GM21723 (cell line): ENCODE measurements around the gene BCKDHA.
"Not testable (repeated sequence)": the region's sequence is repeated elsewhere in the genome, so short reads cannot be mapped to it uniquely, and the experiment has no call there.

Experiments used
- ATAC-seq: cut with Tn5 transposase; IDR thresholded peaks from one replicate; pipeline ENCODE4 v1.9.1; 2021; ENCODE audit warnings: mild to moderate bottlenecking, moderate library complexity; ENCODE audit not compliant: unreplicated experiment

Gene BCKDHA

GRCh38 chr19:41364524-41365391, 32.9 kb upstream of the BCKDHA start:
- ATAC-seq: no peak

GRCh38 chr19:41366089-41366488, 31.5 kb upstream of the BCKDHA start:
- ATAC-seq: no peak

DNA sequence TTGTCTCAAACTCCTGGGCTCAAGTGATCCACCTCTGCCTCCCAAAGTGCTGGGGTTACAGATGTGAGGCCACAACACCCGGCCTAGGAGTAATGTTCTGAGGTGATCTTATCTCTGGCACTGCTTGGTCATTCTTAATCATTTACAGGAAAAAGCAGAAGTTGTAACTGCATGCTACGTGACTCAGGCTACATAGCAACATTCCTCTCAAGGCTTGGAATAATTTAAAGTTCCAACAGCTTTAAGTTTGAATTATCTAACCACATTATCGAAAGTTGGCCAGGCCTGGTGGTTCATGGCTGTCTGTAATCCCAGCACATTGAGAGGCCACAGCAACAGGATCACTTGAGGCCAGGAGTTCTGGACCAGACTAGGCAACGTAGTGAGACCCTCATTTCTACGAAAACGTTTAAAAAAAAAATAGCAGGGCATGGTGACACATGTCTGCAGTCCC, 29.7 kb upstream of the BCKDHA start:
- no peak for ATAC-seq

- no peak for ATAC-seq
Observed at GRCh38 chr19:41369769-41370168, 27.8 kb upstream of the BCKDHA start.

GRCh38 chr19:41371119-41371518, 26.5 kb upstream of the BCKDHA start:
- not testable (repeated sequence) for ATAC-seq

DNA sequence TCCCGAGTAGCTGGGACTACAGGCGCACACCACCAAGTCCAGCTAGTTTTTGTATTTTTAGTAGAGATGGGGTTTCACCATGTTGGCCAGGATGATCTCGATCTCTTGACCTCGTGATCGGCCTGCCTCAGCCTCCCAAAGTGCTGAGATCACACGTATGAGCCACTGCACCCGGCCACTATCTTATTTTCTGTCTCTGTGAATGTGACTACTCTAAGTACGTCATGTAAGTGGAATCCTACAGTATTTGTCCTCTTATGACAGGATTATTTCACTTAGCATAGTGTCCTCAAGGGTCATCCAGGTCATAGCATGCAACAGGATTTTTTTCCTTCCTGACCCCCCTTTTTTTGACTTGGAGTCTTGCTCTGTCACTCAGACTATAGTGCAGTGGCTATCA, 26.1 kb upstream of the BCKDHA start:
- no peak for ATAC-seq

DNA sequence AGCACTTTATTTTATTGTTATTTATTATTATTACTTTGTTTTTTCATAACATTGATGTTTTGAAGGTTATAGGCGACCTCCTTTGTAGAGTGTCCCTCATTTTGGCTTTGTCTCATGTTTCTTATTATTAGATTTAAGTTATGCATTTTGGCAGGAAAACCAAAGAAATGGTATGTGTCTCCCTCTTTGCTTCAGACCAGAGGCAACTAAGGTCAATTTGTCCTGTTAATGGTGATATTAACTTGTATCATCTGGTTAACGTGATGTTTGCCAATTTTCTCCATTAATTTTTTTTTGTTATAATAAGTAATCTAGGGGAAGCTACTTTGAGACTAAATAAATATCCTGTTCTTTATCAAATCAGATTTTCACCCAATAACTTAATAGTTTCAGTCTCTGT, 25.1 kb upstream of the BCKDHA start:
- no peak for ATAC-seq

- ATAC-seq: no peak
Observed at GRCh38 chr19:41373993-41374392, 23.6 kb upstream of the BCKDHA start.

DNA sequence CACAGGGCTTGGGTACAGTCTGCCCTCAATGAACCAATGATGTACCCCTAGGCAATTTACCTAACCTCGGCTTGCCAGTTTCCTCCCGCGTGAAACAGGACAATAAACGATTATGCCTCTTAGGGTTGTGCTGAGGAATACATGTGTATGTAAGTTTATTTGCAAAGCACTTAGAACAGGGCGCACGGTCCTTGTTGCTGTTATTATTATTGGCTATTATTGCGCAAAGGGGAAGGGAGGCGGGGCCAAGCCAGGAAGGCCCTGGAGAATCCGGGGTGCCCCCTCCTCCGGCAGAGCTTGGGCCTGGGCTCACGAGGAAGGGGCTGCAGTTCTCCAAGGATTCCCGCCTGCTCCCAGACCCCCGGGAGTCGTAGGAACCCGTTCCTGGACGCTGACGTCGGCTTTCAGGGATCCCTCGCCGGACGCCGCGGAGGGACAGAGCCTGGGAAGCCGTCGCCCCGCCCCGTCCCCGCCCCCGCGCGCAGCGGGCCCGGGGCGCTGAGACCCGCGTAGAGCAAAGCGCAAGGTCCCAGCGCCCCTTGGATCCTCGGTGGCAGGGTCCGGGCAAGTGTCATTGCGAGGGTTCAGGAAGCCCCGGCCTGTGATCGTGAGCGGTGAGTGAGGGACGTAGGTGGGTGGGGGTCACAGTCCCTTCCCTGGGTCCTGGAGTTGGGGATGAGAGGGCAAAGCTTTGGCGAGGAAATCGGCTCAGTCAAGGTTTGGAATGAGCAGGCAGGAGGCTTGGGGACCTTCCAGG, 21.2 kb upstream of the BCKDHA start, which contains the start of gene TMEM91:
Gene TMEM91, plus strand, starts transcription at position 293 of the 757 bp plus-strand sequence. CDS start 1,777 bp downstream, outside the sequence.
- ATAC-seq: no peak

- ATAC-seq: no peak
Observed at GRCh38 chr19:41376998-41377365, 20.6 kb upstream of the BCKDHA start.

- ATAC-seq: no peak
Observed at GRCh38 chr19:41377977-41378709, 19.5 kb upstream of the BCKDHA start.

- ATAC-seq: not testable (repeated sequence)
Observed at GRCh38 chr19:41381536-41381935, 16.1 kb upstream of the BCKDHA start.

DNA sequence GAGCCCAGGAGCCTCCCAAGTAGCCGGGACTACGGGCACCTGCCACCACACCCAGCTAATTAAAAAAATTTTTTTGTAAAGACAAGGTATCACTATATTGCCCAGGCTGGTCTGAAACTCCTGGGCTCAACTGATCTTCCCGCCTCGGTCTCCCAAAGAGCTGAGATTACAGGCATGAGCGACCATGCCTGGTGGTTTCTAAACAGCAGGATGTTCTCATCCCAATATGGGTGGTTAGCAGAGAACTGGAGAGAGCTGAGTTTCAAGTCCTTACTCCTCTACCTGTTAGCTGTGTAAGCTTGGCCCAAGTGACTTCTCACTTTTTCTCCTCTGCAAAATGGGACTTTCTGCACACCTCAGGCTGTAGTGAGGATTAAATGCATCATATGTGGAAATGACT, 13.3 kb upstream of the BCKDHA start:
- no peak for ATAC-seq

GRCh38 chr19:41386442-41386841, 11.2 kb upstream of the BCKDHA start:
- no peak for ATAC-seq

DNA sequence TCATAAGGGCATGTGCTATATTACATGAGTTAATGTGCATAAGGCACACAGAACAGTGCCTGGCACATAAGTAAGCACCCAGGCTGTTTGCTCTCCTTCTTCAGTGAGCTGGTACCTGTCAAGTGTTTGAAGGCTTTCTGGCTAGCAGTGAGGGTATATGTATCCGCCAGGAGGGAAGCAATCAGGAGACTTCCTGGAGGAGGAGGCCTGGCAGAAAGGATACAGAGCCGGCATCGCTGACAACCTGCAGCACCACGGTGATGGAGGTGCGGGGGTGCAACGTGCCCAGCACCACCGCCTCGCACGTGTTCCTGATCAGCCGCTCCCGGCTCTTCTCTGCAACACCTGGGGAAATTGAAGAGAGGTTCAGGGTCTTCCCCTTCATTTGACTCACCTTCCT, 6.0 kb upstream of the BCKDHA start:
- ATAC-seq: no peak

DNA sequence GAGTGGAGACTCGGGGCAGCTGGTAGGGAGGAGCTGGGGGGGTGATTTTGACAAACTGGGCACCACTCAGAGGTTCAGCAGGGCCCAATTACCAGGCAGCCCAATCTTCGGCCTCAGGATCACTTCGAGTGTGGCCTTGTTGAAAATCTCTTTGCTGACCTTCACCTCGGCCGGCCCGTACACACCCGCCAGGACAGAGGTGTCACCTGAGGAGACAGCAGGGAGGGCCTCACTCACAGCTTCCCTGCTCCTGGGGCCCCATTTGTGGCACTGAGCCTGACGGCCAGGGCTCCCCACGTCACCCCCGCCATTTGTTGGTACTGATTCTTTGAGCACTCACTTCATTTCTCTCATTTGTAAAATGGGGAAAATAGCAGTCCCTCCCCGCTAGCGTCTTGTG, 4.8 kb upstream of the BCKDHA start:
- ATAC-seq: no peak

DNA sequence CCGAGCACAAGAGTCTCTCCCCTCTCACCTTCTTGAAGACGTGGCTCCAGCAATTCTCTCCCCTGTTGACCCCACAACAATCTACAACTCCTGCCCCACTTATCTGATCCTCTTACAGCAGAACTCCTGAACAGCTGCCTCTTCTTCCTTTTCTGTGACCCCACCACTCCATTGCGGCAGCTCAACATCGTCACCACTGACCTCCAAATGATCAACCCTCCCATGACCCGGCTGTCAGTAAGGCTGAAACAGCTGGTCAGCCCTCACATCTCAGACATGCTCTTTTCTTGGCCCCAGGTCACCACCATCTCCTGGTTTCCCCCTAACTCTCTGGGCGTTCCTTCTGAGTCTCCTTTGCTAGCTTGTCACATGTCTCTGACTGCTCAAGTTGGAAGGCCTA, 2.3 kb upstream of the BCKDHA start:
- ATAC-seq: no peak

DNA sequence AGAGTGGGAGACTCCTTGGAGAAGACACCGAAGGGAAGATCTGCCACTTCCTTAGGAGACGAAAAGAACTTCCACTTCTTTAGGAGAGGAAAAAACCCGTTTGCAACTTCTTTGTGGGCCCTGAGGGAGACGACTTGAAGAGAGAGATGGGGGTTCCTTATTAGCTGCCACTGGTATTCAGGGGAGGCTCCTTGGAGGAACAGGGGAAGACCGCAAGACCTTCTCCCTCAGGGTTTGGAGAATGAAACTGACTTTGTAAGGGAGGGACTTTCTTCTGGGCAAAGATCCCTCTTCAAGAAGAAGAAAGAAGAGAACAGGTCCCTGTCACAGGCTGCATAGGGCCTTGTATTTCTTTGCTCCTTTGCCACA, 416 bp downstream of the BCKDHA start:
- ATAC-seq: no peak

DNA sequence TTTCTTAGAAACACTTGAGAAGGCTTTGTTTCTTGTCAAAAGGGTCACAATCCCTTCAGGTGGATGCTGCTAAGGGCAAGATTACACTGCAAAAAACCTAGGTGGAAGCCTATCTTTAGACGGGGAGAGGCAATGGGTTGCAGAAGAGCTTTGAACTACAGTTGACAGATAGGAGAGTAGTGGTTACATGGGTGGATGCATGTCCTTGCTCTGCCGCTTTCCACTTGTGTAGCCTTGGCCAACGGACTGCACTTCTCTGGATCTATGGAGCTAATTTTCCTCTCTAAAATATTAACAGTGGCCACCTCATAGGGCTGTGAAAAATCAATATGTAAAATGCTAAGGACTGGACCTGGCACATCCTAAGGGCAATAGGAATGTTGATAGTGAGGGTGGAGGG, 980 bp downstream of the BCKDHA start:
- no peak for ATAC-seq

DNA sequence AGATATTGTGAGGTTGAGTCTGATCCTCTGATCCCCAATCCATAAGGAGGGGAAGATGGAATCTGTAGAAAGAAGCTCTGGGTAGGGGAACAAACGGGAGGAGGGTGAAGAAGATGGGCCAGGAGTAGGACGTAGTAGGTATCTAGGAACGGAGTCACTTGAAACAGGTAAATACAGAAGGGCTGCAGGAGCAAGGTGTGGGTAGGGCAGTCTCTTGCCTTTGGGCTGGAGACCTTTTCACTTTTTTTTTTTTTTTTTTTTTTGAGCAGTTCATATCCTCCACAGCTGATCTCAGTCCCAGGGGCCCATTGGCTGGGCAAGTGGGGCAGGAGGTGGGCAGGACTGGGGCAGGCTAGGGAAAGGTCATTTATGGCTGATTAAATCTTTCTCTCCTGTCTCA, 1.5 kb downstream of the BCKDHA start:
- no peak for ATAC-seq

GRCh38 chr19:41399525-41399924, 1.9 kb downstream of the BCKDHA start:
- no peak for ATAC-seq
